GM12801 (cell line): ENCODE measurements around the gene RBBP8NL.

Experiments
- TF ChIP-seq, protein P1 (sequence below): IDR thresholded peaks from one replicate; pipeline ENCODE4 v1.5.1; 2011; ENCODE audit warnings: control low read depth; ENCODE audit not compliant: insufficient read length; ENCODE audit errors: extremely low read depth

RBBP8NL gene

GRCh38 chr20:62446888-62447869 lies 19.8 kb upstream of the RBBP8NL start:
- TF ChIP-seq, protein P1, sequence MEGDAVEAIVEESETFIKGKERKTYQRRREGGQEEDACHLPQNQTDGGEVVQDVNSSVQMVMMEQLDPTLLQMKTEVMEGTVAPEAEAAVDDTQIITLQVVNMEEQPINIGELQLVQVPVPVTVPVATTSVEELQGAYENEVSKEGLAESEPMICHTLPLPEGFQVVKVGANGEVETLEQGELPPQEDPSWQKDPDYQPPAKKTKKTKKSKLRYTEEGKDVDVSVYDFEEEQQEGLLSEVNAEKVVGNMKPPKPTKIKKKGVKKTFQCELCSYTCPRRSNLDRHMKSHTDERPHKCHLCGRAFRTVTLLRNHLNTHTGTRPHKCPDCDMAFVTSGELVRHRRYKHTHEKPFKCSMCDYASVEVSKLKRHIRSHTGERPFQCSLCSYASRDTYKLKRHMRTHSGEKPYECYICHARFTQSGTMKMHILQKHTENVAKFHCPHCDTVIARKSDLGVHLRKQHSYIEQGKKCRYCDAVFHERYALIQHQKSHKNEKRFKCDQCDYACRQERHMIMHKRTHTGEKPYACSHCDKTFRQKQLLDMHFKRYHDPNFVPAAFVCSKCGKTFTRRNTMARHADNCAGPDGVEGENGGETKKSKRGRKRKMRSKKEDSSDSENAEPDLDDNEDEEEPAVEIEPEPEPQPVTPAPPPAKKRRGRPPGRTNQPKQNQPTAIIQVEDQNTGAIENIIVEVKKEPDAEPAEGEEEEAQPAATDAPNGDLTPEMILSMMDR, result no peak

DNA sequence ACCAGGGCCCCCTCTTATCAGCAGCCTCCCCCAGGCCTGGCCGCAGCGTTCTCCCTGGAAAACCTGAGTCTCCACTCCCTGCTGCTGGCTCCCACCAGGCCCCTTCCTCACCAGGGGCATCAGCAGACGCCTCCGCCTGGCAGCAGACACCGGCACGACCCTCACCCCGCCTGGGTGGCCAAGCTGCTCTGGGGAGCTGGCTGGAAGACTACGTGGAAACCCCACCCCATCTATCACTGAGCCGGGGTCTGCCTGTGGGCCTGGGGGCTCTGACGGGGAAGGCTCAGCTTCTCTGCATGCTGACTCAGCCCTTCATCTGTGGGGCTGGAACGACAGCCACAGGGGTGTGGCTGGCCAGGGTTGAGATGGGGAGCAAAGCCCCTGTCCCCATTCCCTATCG lies 19.1 kb upstream of the RBBP8NL start:
- TF ChIP-seq, protein P1, result no peak

GRCh38 chr20:62445553-62446340 lies 18.4 kb upstream of the RBBP8NL start:
- TF ChIP-seq, protein P1, result no peak

DNA sequence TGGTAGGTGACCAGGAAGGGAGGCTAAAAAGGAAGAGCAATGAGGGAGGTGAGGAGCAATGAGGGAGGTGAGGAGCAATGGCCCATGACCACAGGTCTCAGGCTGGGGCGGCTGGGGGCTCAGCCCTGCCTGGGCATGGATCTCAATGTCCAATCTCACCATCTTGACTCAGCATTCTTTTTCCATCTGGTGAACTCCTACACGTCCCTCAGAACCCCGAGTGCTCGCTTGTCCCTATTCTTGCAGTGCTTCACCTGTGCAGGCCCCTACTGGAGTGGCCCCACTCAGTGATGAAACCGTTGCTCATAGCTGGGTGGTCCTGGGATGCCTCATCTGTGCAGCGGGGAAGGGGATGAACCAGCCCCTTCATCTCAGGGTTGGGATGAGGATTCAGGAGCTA lies 16.9 kb upstream of the RBBP8NL start:
- TF ChIP-seq, protein P1, result no peak

GRCh38 chr20:62441987-62442539 lies 14.7 kb upstream of the RBBP8NL start:
- TF ChIP-seq, protein P1, result no peak

DNA sequence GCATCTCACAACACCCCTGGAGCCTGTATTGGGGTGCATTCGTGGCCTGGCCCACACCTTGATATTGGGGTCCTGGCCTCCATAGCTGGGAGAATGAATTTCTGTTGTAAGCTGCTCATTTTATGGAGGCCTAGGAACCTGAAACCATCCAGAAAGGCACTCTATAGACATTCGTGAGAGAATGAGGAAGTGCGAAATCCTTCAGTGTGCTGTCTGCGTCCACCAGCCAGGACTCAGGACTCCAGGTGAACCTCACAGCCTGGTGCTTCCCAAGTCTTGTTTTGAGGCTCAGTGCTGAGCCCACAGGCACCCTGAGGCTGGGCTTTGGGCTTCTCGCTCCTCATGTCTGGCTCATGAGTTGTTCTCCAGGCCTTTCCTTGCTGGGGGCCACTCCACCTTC lies 11.9 kb upstream of the RBBP8NL start:
- TF ChIP-seq, protein P1, result no peak

DNA sequence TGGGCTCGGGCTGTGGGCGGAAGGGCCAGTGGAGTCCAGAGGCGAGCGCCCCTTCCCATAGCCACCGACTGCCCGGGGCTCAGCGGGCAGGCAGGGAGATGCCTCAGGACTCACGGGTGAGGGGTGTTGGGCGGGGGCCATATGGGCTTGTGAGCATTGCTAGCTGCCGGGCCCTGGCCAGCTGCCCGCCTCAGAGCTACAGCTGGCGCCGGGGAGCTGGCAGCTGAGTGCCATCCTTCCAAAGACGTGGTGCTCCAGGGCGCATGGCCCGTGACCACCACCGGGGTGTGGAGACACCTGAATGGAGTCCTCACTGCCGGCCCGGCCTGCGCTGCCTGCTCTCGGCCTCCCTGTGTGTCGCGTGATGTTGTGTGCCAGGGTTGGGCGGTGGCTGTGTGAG lies 10.6 kb upstream of the RBBP8NL start:
- TF ChIP-seq, protein P1, result no peak
